Retina (tissue), 1 donor: ENCODE data around the gene EBF3.

Experiments
- DNase-seq: peaks from one replicate; pipeline ENCODE4 v3.0.0-alpha.2; 2016

Gene EBF3, protein sequence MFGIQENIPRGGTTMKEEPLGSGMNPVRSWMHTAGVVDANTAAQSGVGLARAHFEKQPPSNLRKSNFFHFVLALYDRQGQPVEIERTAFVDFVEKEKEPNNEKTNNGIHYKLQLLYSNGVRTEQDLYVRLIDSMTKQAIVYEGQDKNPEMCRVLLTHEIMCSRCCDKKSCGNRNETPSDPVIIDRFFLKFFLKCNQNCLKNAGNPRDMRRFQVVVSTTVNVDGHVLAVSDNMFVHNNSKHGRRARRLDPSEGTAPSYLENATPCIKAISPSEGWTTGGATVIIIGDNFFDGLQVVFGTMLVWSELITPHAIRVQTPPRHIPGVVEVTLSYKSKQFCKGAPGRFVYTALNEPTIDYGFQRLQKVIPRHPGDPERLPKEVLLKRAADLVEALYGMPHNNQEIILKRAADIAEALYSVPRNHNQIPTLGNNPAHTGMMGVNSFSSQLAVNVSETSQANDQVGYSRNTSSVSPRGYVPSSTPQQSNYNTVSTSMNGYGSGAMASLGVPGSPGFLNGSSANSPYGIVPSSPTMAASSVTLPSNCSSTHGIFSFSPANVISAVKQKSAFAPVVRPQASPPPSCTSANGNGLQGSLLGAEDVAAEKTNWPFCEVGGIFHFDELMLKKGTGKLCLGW

DNA sequence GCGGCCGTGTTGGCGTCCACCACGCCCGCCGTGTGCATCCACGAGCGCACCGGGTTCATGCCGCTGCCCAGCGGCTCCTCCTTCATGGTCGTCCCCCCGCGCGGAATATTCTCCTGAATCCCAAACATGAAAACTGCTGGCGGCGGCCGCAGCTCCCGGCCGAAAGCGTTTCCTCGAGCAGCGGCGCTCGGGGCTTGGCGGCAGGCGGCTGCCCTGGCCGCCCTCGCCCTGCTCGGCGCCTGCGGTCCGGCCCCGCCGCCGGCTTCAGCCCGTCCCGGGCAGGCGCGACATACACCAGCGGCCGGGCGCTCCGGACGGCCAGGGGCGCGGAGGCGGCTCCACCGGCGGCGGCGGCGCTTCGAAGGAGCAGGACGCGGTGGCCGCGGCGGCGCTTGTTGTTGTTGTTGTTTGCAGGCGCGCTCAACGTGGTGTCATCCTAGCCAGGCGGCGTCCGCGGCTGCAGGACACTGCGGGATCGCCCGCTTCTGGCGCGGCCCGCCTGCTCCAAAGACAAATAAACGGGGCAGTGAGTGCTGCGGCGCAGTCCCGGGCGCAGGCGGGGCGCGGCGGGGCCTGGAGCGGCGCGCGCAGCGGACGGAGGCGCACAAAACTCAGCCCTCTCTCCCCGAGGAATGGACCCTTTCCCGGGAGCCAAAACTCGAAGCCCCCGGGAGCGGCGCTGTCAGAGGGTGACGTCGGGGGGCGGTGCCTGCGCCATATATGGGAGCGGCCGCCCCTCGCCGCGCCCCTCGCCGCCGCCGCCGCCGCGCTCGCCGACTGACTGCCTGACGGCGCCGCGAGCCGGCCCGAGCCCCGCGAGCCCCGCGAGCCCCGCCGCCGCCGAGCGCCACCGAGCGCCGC is at the start of gene EBF3:
Gene EBF3, minus strand, starts transcription at position 634 of the 861 bp plus-strand sequence. Its CDS starts 506 bp downstream, at position 128.
- peak; percentile 94 for DNase-seq

DNA sequence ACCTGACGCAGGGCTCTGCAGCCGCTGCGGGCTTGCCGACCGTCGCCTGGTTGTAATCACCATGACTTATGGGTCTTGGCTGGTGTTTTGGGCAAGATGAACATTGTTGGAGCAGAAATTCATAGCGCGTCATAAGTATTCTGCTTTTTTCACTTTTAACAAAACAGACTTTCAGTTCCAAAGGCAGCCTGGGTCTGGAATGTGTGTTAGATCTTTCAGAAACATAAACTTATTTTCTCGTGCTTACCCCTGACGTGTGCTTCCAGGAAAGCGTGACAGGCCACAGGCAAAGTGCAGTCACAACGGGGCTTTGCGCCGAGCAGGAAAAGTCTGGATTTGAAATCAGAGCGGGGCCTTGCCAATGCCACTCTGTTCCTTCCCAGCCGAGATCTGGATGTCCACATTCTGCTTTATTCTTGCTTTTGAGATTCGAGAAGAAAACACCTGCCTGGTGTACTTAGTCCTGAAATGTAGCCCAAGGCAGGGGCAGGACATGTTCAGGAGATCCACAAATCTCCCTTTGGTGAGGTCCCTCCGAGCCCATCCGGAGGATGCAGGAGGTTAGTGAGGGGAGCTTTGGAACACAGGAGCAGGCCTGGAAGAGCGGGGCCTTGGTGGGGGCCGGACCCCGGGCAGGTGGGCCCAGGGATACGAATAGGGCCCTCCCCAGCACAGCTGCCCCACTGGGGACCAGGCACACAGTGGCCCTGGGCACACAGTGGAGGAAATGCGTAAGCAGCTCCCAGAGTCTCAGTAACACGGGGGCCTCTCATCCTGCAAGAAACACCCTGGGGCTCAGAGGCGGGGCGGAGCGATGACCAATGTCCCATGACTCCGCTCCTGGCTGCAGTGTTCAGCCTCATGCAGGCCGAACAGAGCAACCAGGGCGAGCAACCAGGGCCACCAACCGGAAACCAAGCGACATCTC is 49.5 kb upstream of the EBF3 start:
- DNase-seq, result no peak

DNA sequence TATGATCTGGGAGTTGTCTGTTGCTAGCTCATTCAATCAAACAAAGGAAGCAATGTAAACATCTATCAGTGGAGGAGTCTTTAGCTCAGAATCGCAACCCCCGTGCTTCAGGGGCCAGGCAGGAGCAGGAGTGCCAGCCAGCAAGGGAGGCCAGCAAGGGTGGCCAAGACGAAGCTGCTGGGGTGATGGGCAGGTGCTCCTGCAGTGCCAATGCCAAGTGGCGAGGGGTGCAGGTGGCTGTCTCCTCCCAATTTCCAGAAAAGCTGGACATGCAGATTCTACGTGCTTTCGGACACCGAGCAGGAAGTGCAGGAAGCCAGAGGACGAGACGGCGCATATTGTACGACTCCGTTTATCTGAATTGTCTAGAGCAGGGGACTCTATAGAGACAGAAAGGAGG is 48.1 kb upstream of the EBF3 start:
- no peak for DNase-seq

DNA sequence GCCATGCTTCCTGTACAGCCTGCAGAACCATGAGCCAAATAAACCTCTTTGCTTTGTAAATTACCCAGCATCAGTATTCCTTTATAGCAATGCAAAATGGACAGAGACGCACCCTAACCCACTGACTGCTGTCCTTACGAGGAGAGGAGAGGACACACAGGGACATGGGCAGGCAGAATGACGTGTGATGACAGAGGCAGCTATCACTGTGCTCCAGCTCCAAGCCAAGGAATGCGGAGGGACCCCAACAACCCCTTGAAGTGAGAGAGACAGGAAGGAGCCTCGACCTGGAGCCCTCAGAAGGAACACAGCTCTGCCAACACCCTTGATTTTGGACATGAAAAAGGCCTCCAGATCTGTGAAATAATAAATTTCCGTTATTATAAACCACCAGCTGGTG is 46.6 kb upstream of the EBF3 start:
- no peak for DNase-seq

DNA sequence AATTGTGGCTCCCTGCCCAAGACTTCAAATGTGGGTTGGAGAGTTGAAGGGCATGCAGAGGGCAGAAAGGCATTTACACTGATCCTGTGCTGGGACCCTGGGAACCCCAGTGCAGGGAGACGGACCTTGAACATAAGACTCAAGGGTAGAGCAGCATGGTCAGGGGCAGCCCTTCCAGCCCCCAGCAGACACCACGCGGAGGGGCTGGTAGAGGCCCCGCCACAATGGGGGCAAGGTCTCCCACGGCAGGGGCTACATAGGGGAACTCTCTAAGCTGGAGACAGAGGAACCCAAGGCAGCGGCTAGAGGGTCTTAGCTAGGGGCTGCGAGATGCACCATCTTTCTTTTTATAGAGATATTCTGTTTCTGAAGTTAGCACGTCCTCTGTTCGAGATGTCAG is 45.2 kb upstream of the EBF3 start:
- DNase-seq, result no peak

DNA sequence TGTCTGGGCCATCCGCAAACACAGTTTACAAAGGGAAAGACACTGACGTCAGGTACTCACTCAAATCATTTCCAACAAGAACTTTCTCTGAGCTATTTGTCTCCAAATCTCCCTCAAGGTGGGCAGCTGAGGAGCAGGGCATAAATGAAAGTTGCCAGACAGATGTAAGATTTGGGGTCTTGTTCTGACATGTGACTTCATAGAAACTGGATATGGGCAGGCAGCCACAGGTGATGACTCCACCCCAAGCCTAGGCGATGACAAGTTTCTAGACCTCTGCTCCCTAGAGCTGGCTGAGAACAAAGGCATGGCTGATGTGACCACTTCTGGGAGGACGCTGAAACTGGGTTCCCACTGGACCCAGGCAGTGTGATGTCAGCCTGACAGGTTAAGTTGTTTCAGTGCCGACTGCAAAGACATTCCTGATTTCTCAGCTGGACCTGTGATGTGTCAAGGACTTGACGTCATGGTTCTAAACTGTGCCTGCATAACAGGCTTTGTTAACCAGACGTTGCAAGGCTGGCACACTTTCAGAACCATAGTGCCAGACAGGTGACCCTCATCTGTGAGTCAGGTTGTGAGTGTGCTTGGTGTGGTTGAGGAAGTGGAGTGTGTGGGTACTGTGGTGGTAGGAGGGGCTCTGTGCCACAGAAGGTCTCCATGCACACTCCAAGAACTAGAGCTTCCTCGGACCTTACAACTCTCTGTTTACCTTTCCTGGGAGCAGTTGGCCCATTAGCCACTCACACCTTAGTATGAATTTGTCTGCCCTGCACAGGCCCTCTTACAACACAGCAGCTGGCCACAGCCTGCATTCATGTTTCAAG is 39.9 kb upstream of the EBF3 start:
- DNase-seq, result no peak

DNA sequence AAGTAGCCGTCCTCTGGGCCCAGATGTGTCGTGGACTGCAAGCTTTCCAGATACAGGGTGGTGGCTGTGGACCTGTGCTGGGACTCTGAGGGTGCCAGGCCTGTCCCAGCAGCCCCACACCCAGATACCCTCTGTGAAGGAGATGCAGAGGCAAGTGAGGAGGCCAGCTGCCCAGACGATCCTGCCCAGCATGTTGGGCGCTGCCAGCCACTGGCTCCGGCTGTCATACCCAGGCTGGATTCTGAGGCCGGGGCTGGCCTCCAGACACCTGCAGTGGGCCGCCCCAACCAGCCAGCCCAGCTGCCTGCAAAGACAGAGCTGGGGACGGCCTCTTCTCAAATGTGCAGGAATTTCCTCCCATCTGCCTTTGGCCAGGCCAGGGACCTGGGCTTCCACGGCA is 39.1 kb upstream of the EBF3 start:
- no peak for DNase-seq

DNA sequence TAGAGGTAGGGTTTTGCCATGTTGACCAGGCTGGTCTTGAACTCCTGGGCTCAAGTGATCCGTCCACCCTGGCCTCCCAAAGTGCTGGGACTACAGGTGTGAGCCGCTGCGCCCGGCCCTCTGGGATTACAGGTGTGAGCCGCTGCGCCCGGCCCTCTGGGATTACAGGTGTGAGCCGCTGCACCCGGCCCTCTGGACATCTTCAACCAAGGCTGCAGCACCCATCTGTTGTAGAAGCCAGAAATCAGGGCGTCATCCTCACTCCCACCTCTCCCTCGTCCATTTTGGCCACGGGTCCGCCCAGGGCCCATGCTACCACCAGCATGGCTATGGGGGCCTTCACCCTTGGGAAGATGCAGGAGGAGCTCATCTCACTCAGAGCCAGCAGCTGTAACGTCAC is 38.5 kb upstream of the EBF3 start:
- DNase-seq, result no peak

DNA sequence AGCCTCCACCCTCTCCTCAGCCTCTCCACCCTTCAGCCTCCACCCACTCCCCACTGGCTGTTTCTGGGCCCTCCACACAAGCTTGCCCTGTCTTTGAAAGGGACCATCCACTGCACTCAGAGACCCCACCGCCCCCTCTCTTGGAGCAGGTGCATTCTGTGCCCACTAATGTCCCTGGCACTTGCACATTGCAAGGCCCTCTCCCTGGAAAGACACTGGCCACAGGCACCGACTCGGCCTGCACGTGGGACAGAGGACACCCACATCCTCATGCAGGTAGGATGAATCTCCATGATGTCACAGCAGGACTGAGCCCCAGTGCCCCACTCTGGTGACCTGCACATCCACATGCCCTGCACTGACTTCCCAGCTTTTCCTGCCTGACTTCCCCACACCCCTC is 36.8 kb upstream of the EBF3 start:
- no peak for DNase-seq

DNA sequence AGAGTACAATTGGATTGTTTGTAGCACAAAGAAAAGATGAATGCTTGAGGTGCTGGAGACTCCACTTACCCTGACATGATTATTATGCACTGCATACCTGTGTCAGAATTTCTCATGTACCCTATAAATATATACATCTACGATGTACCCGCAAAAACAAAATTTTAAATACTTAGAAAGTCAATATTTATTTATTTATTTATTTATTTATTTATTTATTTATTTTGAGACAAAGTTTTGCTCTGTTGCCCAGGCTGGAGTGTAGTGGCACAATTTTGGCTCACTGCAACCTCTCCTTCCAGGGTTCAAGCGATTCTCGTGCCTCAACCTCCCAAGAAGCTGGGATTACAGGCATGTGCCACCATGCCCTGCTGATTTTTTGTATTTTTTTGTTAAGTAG is 35.1 kb upstream of the EBF3 start:
- no peak for DNase-seq

DNA sequence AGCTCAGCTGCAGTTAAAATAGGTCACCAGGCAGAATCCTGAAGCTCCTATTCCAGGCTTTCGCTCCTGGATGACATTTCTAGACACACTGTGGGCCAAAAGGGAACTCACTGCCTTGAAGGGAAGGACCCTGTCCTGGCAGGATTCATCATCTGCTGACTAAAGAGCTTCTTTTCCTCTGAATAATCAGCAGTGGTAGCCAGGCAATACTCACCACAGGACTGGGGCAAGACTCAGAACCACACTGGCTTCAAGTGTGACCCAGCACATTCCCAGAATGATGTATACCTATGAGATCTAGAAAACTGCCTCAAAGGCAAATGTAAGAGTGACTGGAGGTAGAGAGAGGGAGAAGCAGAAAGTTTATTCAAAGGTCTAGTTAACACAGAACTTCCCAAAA is 29.5 kb upstream of the EBF3 start:
- DNase-seq, result no peak

DNA sequence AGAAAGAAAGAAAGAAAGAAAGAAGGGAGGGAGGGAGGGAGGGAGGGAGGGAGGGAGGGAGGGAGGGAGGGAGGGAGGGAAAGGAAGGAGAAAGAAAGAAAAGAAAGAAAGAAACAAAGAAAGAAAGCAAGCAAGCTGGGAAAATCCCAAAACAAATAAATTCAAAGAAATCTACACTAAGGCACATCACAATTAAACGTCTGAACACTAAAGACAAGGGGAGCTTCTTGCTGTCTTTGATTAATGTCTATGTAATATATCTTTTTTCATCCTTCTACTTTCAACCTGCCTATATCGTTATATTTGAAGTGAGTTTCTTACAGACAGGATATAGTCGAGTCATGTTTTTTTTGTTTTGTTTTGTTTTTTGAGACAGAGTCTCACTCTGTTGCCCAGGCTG is 28.3 kb upstream of the EBF3 start:
- no peak for DNase-seq

DNA sequence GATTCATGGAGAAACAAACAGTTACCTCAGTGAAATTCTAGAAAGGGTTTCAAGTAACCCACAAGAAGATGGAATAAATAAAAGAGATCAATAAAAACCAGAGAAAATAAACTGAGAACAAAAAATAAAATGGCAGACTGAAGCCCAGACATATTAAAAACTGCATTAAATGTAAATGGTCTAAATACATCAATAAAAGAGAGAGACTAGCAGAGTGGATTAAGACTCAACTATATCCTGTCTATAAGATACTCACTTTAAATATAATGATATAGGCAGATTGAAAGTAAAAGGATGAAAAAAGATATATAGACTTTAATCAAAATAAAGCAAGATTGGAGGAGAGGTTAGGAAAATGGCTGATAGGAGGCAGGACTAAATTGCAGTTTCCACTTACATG is 18.8 kb upstream of the EBF3 start:
- no peak for DNase-seq

DNA sequence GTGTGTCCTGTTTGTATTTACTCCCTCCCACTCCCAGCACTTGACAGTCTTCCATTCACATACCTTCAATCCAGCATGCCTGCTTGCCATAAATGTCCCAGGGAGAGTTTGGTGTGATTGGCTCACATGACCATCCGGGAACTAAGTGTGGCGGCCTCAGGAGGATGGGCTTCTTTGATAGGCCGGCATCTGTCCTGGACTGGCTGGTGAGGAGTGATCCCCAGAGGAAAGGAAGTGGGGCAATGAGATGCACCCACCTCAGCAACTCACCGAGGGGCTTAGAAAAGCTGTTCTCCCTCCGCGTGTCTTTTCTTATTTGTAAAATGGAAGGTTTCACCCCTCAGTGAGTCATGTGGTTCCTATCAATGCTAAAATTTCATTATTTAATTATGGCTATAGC is 14.9 kb upstream of the EBF3 start:
- DNase-seq, result no peak

DNA sequence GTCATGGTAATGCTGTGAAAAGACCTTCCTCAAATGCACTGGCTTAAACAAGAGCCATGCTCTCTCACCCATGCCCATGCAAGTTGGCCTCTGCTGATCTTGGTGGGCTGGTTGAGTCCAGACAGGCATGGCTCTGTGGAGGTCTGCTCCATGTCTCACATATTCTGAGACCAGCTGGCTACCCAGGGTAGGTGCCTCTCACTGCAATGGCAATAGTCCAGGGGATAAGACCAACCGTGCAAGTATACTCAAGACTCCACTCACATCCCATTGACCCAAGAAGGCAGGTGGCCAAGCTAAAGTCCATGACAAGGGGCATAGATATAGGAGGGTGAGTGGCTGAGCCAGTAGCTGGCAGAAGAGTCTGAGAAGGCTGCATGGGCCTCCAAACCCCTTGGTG is 14.2 kb upstream of the EBF3 start:
- no peak for DNase-seq

DNA sequence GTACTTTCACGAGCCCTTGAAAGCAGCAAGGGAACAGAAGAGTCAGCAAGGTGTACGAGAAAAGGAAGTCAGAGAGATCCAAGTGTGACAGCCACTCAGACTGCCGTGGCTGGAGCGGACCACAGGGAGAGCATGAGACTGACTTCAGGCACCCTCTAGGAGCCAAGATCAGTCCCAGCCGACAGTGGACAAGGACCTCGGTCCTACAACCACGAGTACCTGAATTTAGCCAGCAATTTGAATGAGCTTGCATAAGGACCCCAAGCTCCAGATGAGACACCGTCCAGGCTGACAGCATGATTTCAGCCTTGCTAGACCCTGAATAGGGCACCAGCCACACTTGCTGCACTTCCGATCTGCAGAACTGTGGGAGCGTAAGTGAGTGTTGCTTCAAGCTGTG is 13.7 kb upstream of the EBF3 start:
- DNase-seq, result no peak

DNA sequence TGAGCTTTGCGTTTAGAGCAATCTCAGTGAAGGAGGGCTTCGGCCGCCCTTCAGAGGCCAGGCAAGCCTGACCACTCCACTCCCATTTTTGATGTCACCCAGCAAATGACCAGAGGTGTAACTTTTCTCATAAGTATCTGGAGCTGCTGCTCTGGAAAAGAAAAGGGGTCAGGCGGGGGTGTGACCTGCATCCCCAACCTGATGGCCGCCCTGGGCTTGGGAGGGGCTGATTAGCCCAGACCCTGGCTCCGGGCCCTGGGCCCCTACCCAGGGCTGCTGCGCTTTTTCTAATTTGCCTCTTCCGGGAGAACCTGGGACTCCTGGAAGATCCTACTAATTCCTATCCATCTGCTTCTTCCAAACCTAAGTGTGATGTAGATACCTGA is 9.6 kb upstream of the EBF3 start:
- no peak for DNase-seq

DNA sequence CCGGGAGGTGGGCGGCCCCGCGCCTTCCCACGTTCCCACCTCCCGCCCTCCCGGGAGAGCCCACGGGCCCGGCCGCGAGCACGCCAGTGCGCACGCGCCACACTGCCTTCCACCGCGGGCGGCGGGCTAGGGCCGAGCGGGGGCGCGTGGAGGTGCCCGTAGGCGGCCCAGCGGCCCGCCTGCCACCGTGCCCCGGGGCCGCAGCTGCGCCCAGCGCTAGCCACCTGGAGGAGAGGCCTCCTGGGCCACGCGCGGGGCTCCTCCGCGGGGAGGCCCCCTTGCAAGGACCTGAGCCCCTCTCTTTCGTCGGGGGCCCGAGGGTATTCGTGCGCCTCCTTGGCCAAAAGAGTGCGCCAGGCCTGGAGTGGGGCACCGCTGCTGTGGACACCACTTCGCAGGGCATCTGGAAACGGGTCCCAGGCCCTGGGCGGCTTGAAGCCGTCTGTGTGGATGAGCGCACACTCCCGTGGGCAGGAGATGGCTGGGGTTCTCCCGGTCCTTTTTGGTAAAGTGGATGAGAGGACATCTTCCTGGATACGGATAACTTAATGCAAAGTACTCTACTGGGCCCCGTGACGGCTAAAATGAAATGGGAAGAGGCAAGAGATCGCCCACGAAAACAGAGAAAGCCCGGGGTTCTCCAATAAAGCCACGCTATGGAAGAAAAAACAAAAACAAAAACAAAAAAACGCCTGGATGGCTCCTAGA is 9.0 kb upstream of the EBF3 start:
- peak; percentile 36 for DNase-seq

DNA sequence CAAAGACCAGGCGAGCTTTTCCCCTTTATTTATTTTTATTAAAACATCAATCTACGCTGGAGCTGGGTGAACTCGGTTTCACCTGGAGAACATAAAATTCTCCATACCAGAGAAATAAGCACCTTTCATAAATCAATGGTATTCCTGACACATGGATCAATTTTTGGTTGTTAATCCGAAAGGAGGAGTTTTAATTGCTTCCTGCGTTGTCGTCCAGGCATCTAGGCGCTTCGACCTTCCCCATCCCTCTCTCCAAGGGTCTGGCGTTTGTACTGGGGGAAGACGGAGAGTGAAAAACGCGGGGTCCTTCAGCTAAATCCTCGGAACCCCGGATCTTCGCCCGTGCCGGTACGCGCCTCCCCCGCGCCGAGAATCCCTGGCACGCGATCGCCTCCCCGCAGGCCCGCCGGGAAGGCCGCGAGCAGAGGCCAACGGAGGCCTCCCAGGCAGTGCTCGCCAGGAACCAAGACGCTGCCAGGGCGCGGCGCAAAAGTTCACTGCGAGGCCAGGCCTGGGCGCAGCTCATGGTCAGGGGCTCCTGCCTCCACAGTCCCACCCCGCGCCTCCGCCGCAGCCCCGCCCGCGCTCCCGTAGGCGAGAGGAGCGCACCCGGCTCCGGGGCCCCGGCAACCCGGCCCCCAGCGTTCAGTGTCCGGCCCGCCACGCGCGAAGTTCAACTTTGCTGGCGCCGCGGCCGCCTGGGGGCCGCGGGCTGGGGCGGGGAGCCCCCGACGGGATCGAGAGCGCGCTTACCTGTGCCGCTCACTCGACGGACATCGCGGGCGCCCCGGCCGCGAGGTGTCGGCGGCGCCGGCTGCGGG is 8.3 kb upstream of the EBF3 start:
- peak; percentile 71 for DNase-seq
